Transverse colon (tissue), 4 donors: ENCODE data around the gene EPHA1. TPM values are rescaled to one million over a fixed set of nuclear protein-coding genes. Genes with fewer than 3 reads are reported as not detected.

ENCODE experiments used
- DNase-seq: peaks from one replicate; pipeline ENCODE4 v3.0.0-alpha.2; 2019
- H3K27ac ChIP-seq, 4 donors: fragments of 200-600 bp; sonication (generic); 2 replicates each; pipeline ENCODE4 v1.5.1; 2016 to 2018; ENCODE audit warnings: inconsistent platforms in 4 of 4
- H3K27me3 ChIP-seq: fragments of 200-600 bp; sonication (generic); 2 replicates; pipeline ENCODE4 v1.5.1; 2017; ENCODE audit warnings: inconsistent platforms
- H3K36me3 ChIP-seq, 4 donors: fragments of 200-600 bp; sonication (generic); 2 replicates each; pipeline ENCODE4 v1.5.1; 2017 to 2019; ENCODE audit warnings: inconsistent platforms in 4 of 4
- H3K4me1 ChIP-seq, 4 donors: fragments of 200-600 bp; sonication (generic); 2 replicates each; pipeline ENCODE4 v1.5.1; 2017 to 2020; ENCODE audit warnings: inconsistent platforms in 4 of 4
- H3K4me3 ChIP-seq, 4 donors: fragments of 200-600 bp; sonication (generic); 1 replicate in 1 of 4; 2 replicates in 3 of 4; pipeline versions ENCODE4 v1.5.1 to v1.6.1; 2017 to 2019; ENCODE audit warnings: inconsistent platforms in 4 of 4
- H3K9me3 ChIP-seq, 2 donors: fragments of 200-600 bp; sonication (generic); 2 replicates each; pipeline ENCODE4 v1.5.1; 2017 to 2019; ENCODE audit warnings: inconsistent platforms in 2 of 2
- EP300 ChIP-seq: sonication (generic); formaldehyde crosslinking; IDR thresholded peaks from one replicate; pipeline ENCODE4 v1.6.1; 2017; ENCODE audit warnings: antibody characterized with exemption, low read depth
- POLR2A ChIP-seq: fragments of 450-650 bp; IDR thresholded peaks from one replicate; pipeline ENCODE4 v1.6.1; 2016; ENCODE audit warnings: antibody characterized with exemption, mild to moderate bottlenecking, moderate library complexity
- POLR2AphosphoS5 ChIP-seq, 3 donors: sonication (generic); formaldehyde crosslinking; IDR thresholded peaks; one replicate each; pipeline ENCODE4 v1.6.1; 2016; ENCODE audit warnings: antibody characterized with exemption in 3 of 3
- WGBS, 2 donors: methylation state at CpG; one replicate each; pipeline ENCODE4 v1.1.5; 2018; ENCODE audit warnings: low coverage in 1 of 2; 5-methylcytosine and 5-hydroxymethylcytosine counted together
- in situ Hi-C, 4 donors: fragments of 200-750 bp; cut with MboI; loops; one replicate each; pipeline versions ENCODE4 v1.15.0 to v1.15.1; 2017; ENCODE audit warnings: low sequenced_read_pairs in 3 of 4, low pct_ligation_motif_present in 1 of 4, low pct_unique_long_range_greater_than_20kb in 1 of 4
- intact Hi-C: fragments of 100-400 bp; cut with DNase I; formaldehyde crosslinking; loops from one replicate; pipeline ENCODE4 v1.15.1; 2023; ENCODE audit warnings: low total_unique reads
- total RNA-seq, 4 donors: library from RNA; depleted of rRNA; stranded (reverse); fragments of >200 nt; gene quantifications; one replicate each; pipeline ENCODE4 v1.1.0, GENCODE V29; 2016
- TF ChIP-seq, protein P1 (sequence below), 5 experiments: fragments of 200-600 bp in 3 of 5; fragments of 450-650 bp in 2 of 5; sonication (generic) in 3 of 5; IDR thresholded peaks; 1 replicate in 2 of 5; 2 replicates in 3 of 5; pipeline ENCODE4 v1.5.1; 2016 to 2017; ENCODE audit warnings: antibody characterized with exemption in 5 of 5, inconsistent platforms in 3 of 5, mild to moderate bottlenecking in 2 of 5, moderate library complexity in 1 of 5

The EPHA1 gene
- total RNA-seq, 4 donors from 2014 or later, result 21.1 to 29.9 (median 24.8) TPM

DNA sequence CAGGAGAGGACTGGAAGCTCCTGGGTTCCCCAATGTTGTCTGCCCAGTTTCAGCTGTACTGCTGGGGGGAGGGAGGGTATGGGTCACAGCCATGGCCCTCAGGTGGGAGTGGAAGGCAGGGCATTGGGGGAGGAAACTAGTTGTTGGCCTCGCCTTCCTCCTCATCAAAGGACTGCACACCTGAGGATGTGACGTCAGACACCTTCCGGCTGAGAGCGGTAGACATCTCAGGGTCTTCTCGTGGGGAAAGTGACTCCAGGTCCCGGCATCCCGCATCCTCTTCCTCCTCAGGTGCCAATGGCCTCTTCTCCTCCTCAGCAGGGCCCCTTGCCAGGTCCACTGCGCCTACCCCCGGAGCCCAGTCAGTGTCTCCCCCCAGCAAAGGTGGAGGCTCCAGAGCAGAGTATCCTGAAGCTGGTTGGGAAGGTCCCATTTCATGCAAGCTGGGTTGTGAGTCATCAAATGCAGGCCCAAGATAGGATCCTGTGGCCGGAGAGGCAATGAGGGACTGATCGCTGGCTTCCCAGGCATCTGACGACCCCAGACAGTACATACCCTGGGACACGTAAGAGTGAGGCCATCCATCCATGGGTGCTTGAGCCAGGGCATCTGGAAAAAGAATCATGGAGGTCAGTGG lies 52.1 kb downstream of the EPHA1 start:
- H3K27ac ChIP-seq, result no peak overlapping the region
- H3K4me1 ChIP-seq, result peaks cover 0 to 5% (median 4%) of the 10 kb centered on the region in 4 donors
- no peaks in the 10 kb centered on the region for H3K36me3 ChIP-seq
- TF ChIP-seq POLR2AphosphoS5 (IDR thresholded peaks at IDR 0.05), result no peak
- TF ChIP-seq, protein P1, sequence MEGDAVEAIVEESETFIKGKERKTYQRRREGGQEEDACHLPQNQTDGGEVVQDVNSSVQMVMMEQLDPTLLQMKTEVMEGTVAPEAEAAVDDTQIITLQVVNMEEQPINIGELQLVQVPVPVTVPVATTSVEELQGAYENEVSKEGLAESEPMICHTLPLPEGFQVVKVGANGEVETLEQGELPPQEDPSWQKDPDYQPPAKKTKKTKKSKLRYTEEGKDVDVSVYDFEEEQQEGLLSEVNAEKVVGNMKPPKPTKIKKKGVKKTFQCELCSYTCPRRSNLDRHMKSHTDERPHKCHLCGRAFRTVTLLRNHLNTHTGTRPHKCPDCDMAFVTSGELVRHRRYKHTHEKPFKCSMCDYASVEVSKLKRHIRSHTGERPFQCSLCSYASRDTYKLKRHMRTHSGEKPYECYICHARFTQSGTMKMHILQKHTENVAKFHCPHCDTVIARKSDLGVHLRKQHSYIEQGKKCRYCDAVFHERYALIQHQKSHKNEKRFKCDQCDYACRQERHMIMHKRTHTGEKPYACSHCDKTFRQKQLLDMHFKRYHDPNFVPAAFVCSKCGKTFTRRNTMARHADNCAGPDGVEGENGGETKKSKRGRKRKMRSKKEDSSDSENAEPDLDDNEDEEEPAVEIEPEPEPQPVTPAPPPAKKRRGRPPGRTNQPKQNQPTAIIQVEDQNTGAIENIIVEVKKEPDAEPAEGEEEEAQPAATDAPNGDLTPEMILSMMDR (IDR thresholded peaks at IDR 0.05), result no peak
- no peak for TF ChIP-seq EP300
- no peak for TF ChIP-seq POLR2A
- WGBS, 2 donors, result 94% methylated on average over 13 of the region's 13 CpGs; no CpG with 5 or more reads in 1 of the 2 donors
- H3K9me3 ChIP-seq, result no peaks in the 10 kb centered on the region
- no peak for DNase-seq
- in situ Hi-C loops, result no loop called here
- intact Hi-C loops, result loop anchor here (1.0 kb wide), 1 partner anchor 39 kb away; no protein-coding TSS in a partner anchor
- peaks cover 13% of the 10 kb centered on the region for H3K27me3 ChIP-seq
- no peak overlapping the region for H3K4me3 ChIP-seq

DNA sequence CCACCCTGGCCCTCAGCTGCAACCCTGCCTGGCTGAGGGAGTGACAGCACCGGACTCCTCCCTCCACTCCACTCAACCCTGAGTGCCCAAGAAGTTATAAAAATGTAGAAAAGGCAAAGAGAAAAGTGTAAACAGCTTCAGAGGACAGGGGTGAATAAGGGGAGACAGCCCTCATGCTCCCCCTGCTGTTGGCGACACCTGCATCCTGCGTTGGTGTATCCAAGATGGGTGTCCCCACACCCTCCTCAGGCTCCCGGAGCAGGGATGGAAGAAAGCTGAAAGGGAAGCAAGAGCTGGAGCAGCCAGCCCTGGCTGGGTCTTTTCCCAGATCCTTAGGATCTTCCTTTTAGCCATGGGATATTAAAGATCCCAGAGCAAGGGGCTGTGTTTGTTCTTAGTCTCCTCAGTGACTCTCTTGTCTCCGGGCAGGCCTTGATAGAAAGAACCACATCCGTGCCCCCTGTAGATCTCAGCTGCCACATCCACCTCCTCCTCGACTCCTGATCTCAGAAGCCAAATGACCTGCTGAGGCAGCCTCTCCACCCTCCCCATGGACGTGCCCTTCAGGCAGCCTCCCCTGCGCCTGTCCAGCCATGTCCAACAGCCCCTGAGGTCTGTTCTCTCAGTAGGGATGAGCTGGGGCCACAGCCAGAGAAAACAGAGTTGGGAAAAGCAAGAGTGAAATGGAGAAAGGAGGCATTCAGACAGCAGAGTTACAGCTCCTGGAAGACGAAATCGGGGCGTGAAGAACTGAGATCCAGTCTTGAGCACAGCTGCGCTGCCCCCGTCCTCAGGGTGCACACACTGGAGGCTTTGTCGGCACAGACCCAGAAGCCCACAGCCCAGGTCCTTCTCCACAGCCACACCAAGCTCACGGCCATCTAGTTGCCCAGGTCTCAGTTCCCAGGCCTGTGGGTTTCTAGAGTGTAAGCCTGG lies 52.9 kb downstream of the EPHA1 start:
- no peak for DNase-seq
- 74 to 89% methylated on average over 6 to 16 of the region's 16 CpGs for WGBS, 2 donors
- H3K27ac ChIP-seq, result no peak overlapping the region
- H3K9me3 ChIP-seq, result no peaks in the 10 kb centered on the region
- peaks cover 5% of the 10 kb centered on the region for H3K27me3 ChIP-seq
- in situ Hi-C loops, result no loop called here
- no peaks in the 10 kb centered on the region for H3K4me1 ChIP-seq
- no peak overlapping the region for H3K4me3 ChIP-seq
- intact Hi-C loops, result no loop called here
- H3K36me3 ChIP-seq, result no peaks in the 10 kb centered on the region
- TF ChIP-seq POLR2AphosphoS5 (IDR thresholded peaks at IDR 0.05) (no peak), POLR2A (no peak), EP300 (no peak)
- TF ChIP-seq, protein P1 (IDR thresholded peaks at IDR 0.05), result no peak

DNA sequence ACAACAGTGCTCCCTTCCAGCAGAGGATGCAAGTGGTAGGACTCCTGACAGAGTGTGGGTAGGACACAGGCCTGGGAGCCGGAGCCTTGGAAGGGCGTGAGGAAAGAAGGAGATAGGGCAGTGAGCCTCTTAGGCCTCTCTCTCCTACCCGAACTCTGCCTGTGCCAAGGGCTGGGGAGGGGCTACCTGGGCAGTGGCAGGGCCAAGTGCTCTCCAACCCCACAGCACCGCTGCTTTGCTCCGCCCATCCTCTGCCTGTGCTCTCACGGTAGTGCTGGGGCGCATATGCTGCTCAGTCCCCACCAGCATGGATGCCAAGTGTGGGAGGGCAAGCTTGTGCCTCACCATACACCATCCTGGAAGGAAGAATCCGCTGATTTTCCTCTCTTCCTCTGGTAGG lies 53.7 kb downstream of the EPHA1 start:
- 78% methylated on average over 8 of the region's 8 CpGs; no CpG with 5 or more reads in 1 of the 2 donors for WGBS, 2 donors
- DNase-seq, result no peak
- intact Hi-C loops, result no loop called here
- H3K36me3 ChIP-seq, result no peaks in the 10 kb centered on the region
- in situ Hi-C loops, result no loop called here
- no peak overlapping the region for H3K27ac ChIP-seq
- H3K4me1 ChIP-seq, result no peaks in the 10 kb centered on the region
- no peak overlapping the region for H3K4me3 ChIP-seq
- TF ChIP-seq, protein P1 (IDR thresholded peaks at IDR 0.05), result no peak
- no peak for TF ChIP-seq EP300
- H3K9me3 ChIP-seq, result no peaks in the 10 kb centered on the region
- H3K27me3 ChIP-seq, result no peaks in the 10 kb centered on the region

DNA sequence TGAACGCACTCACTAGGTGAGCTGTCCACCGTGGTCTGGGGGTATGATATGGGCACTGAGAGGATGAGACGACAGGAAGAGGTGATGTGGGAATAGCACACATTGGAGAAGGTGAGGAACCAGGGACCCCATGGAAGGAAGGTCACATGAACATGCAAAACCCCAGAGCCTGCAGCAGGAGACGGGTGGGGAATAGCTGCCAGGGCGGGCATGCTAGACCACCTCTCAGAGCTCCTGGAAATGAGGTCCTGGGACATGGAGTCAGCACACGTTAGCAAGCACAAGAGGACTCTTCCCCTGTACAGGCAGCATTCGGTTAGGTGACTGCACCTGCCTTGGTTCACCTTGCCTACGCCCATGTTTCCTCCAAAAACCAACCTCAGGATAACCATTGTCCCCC lies 54.3 kb downstream of the EPHA1 start:
- 81 to 88% methylated on average over 5 to 8 of the region's 8 CpGs for WGBS, 2 donors
- H3K4me3 ChIP-seq, result no peak overlapping the region
- no peaks in the 10 kb centered on the region for H3K4me1 ChIP-seq
- in situ Hi-C loops, result no loop called here
- DNase-seq, result no peak
- H3K36me3 ChIP-seq, result no peaks in the 10 kb centered on the region
- no peaks in the 10 kb centered on the region for H3K9me3 ChIP-seq
- no peak for TF ChIP-seq EP300
- TF ChIP-seq, protein P1 (IDR thresholded peaks at IDR 0.05), result no peak
- H3K27me3 ChIP-seq, result no peaks in the 10 kb centered on the region
- intact Hi-C loops, result no loop called here
- no peak overlapping the region for H3K27ac ChIP-seq
